Endothelial cell of umbilical vein (primary cell): ENCODE measurements around the gene RAD51B. TPM values are rescaled to one million over a fixed set of nuclear protein-coding genes. Genes with fewer than 3 reads are reported as not detected.

Experiments
- BruUV-seq: library from RNA; stranded (reverse); fragments of 400-500 nt; replicated peaks from 2 replicates; lab custom pipeline; 2021; lab: Mats Ljungman, UMichigan
- CTCF ChIA-PET: fragments of 300-600, 350-600 bp; sonication (Branson Sonifier 250); formaldehyde crosslinking; loops from one replicate; lab custom pipeline; 2021; ENCODE audit warnings: antibody characterized with exemption, inconsistent platforms; lab: Charles Lee
- POLR2A ChIA-PET: fragments of 300-600, 350-600 bp; sonication (Branson Sonifier 250); formaldehyde crosslinking; loops from one replicate; lab custom pipeline; 2021; ENCODE audit warnings: antibody characterized with exemption, inconsistent platforms; lab: Charles Lee
- DNase-seq: peaks from one replicate; pipeline ENCODE4 v3.0.0-alpha.2; 2011; ENCODE audit warnings: low read depth, low spot score
- FAIRE-seq: peaks from 2 replicates; lab custom pipeline; 2011; peaks lifted over from hg19 to GRCh38; lab: Jason Lieb, UNC
- H2AFZ ChIP-seq: 2 replicates; pipeline ENCODE4 v1.6.0; 2012; ENCODE audit warnings: low read depth, low read length, control low read depth, inconsistent platforms
- H3K27ac ChIP-seq: 2 replicates; pipeline ENCODE4 v1.5.1; 2011; ENCODE audit warnings: low read depth, mild to moderate bottlenecking, control low read depth, low read length, moderate library complexity; ENCODE audit not compliant: insufficient read depth
- H3K27me3 ChIP-seq, 2 experiments: 2 replicates each; pipeline versions ENCODE4 v1.6.0 to v1.6.1; 2011; ENCODE audit warnings: low read length in 2 of 2, mixed read lengths in 1 of 2; ENCODE audit not compliant: control insufficient read depth in 2 of 2, insufficient read depth in 2 of 2
- H3K36me3 ChIP-seq, 2 experiments: 2 replicates in 1 of 2; 3 replicates in 1 of 2; pipeline ENCODE4 v1.5.1; 2011; ENCODE audit warnings: low read length in 2 of 2, mild to moderate bottlenecking in 1 of 2, moderate library complexity in 1 of 2; ENCODE audit not compliant: control insufficient read depth in 2 of 2, insufficient read depth in 2 of 2; ENCODE audit errors: extremely low read depth in 1 of 2
- H3K4me1 ChIP-seq: 3 replicates; pipeline ENCODE4 v1.5.1; 2011; ENCODE audit warnings: mild to moderate bottlenecking, low read length; ENCODE audit not compliant: control insufficient read depth, insufficient read depth; ENCODE audit errors: extremely low read depth
- H3K4me2 ChIP-seq: 2 replicates; pipeline ENCODE4 v1.6.1; 2011; ENCODE audit warnings: low read length, control low read depth, mixed read lengths; ENCODE audit not compliant: insufficient read depth
- H3K4me3 ChIP-seq, 3 experiments: fragments of 200-600 bp in 1 of 3; sonication (generic), shearing (Covaris generic) in 1 of 3; replicated peaks in 1 of 3; 2 replicates each; pipeline ENCODE4 v1.5.1; 2011 to 2016; ENCODE audit warnings: control low read depth in 3 of 3, low read length in 3 of 3, mild to moderate bottlenecking in 2 of 3, inconsistent platforms in 1 of 3, low read depth in 1 of 3, moderate library complexity in 1 of 3; ENCODE audit not compliant: insufficient read depth in 1 of 3
- H3K79me2 ChIP-seq: 2 replicates; pipeline ENCODE4 v1.6.0; 2012; ENCODE audit warnings: low read length, inconsistent platforms; ENCODE audit not compliant: control insufficient read depth, insufficient read depth
- H3K9ac ChIP-seq: replicated peaks from 2 replicates; pipeline ENCODE3; 2011; ENCODE audit warnings: low read length, control low read depth; ENCODE audit not compliant: insufficient read depth; ENCODE audit errors: extremely low read depth
- H3K9me1 ChIP-seq: replicated peaks from 3 replicates; pipeline ENCODE4 v1.6.0; 2011; ENCODE audit warnings: mild to moderate bottlenecking, low read length; ENCODE audit not compliant: control insufficient read depth, insufficient read depth; ENCODE audit errors: extremely low read depth
- H3K9me3 ChIP-seq: replicated peaks from 2 replicates; pipeline ENCODE4 v1.5.1; 2012; ENCODE audit warnings: low read length, inconsistent platforms; ENCODE audit not compliant: control insufficient read depth, insufficient read depth
- H4K20me1 ChIP-seq: replicated peaks from 2 replicates; pipeline ENCODE3; 2011; ENCODE audit warnings: mild to moderate bottlenecking, low read length; ENCODE audit not compliant: control insufficient read depth, insufficient read depth; ENCODE audit errors: extremely low read depth
- EZH2 ChIP-seq: IDR thresholded peaks from 2 replicates; pipeline ENCODE4 v1.6.1; 2012; ENCODE audit warnings: borderline replicate concordance, low read depth, mild to moderate bottlenecking, moderate library complexity, low read length, inconsistent platforms; ENCODE audit not compliant: severe bottlenecking
- JUN ChIP-seq: IDR thresholded peaks from 2 replicates; pipeline ENCODE4 v1.6.1; 2011; ENCODE audit warnings: borderline replicate concordance, low read depth; ENCODE audit not compliant: insufficient read length, insufficient read depth
- MYC ChIP-seq: IDR thresholded peaks from one replicate; pipeline ENCODE4 v1.6.1; 2011; ENCODE audit warnings: mild to moderate bottlenecking, low read depth, low read length
- POLR2A ChIP-seq: IDR thresholded peaks from 2 replicates; pipeline ENCODE4 v1.6.1; 2012; ENCODE audit warnings: low read depth, mild to moderate bottlenecking, control low read depth, low read length
- POLR2AphosphoS5 ChIP-seq: IDR thresholded peaks from 2 replicates; pipeline ENCODE4 v1.6.1; 2012; ENCODE audit warnings: low read depth, mild to moderate bottlenecking, control low read depth, low read length, moderate library complexity; ENCODE audit not compliant: insufficient read depth
- dilution Hi-C: fragments of 300-500 bp; cut with MboI; formaldehyde crosslinking; loops from one replicate; pipeline ENCODE4 v1.15.0; 2019; ENCODE audit warnings: low sequenced_read_pairs; ENCODE audit not compliant: extremely low pct_ligation_motif_present
- intact Hi-C: fragments of 100-400 bp; cut with micrococcal nuclease; formaldehyde crosslinking; loops from one replicate; pipeline ENCODE4 v1.10.0; 2022
- polyA plus RNA-seq, 4 experiments: library from polyadenylated mRNA; depleted of rRNA in 3 of 4; stranded (reverse) in 3 of 4; unstranded in 1 of 4; fragments of >200 nt; gene quantifications; 2 replicates each; pipeline versions ENCODE4 v1.2.1 to v1.2.3, GENCODE V29; 2011 to 2012; ENCODE audit warnings: missing spikeins in 1 of 4
- total RNA-seq: library from RNA; stranded (reverse); gene quantifications from 2 replicates; pipeline ENCODE4 v1.2.3, GENCODE V29; 2021
- TF ChIP-seq, protein P1 (sequence below), 2 donors: IDR thresholded peaks; 1 replicate in 1 of 2; 2 replicates in 1 of 2; pipeline ENCODE4 v1.5.1; 2011; ENCODE audit warnings: low read length in 2 of 2, mild to moderate bottlenecking in 2 of 2, moderate library complexity in 2 of 2, control low read depth in 1 of 2, inconsistent platforms in 1 of 2, low read depth in 1 of 2; ENCODE audit not compliant: insufficient read depth in 1 of 2; ENCODE audit errors: extremely low read depth in 1 of 2

Gene RAD51B
- total and polyA plus RNA-seq, 2 donors (not counting 3 experiments of a cell fraction or from before 2014, with no cell fraction given), result 3.9 to 19.0 TPM

DNA sequence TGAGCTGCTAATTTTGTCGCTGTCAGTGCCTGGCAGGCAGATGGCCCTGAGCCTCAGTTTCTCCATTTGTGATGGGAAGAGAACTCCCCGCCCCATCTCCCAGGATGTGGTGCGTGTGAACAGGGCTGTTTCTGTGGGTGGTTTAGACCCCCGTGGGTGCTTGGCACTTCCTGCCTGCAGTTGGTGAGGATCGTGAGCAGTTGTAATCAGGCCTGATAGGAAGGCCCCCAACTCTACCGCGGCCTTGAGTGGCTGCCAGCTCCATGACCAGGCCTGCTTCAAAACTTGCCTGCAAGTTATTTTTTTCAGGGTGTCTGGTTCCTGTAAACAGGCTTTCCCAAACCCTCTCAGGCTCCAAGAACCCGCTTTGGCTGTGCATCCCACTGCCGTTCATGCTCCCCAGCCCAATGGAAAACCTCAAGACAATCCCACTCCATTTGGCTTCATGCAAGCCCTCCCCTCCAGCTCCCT lies 834.9 kb downstream of the RAD51B start:
- no peaks in the 10 kb centered on the region for H3K9me1 ChIP-seq
- no peak for TF ChIP-seq EZH2
- TF ChIP-seq, protein P1, sequence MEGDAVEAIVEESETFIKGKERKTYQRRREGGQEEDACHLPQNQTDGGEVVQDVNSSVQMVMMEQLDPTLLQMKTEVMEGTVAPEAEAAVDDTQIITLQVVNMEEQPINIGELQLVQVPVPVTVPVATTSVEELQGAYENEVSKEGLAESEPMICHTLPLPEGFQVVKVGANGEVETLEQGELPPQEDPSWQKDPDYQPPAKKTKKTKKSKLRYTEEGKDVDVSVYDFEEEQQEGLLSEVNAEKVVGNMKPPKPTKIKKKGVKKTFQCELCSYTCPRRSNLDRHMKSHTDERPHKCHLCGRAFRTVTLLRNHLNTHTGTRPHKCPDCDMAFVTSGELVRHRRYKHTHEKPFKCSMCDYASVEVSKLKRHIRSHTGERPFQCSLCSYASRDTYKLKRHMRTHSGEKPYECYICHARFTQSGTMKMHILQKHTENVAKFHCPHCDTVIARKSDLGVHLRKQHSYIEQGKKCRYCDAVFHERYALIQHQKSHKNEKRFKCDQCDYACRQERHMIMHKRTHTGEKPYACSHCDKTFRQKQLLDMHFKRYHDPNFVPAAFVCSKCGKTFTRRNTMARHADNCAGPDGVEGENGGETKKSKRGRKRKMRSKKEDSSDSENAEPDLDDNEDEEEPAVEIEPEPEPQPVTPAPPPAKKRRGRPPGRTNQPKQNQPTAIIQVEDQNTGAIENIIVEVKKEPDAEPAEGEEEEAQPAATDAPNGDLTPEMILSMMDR (IDR thresholded peaks at IDR 0.05; ENCODE audit: extremely low read depth in 1 of 2, insufficient read depth in 1 of 2, low read depth in 1 of 2, low read length in 2 of 2), result no peak
- TF ChIP-seq POLR2A, result no peak
- TF ChIP-seq JUN, result no peak
- no peak for TF ChIP-seq POLR2AphosphoS5
- TF ChIP-seq MYC, result no peak
- no TSS peak for BruUV-seq
- FAIRE-seq (no peak), DNase-seq (no peak)
- dilution Hi-C loops, result no loop called here
- H3K9ac ChIP-seq, result no peak overlapping the region
- no peaks in the 10 kb centered on the region for H3K9me3 ChIP-seq
- no peaks in the 10 kb centered on the region for H4K20me1 ChIP-seq
- H3K36me3 ChIP-seq, result no peaks in the 10 kb centered on the region
- no peak overlapping the region for H2AFZ ChIP-seq
- H3K4me2 ChIP-seq, result no peak overlapping the region
- H3K79me2 ChIP-seq, result no peaks in the 10 kb centered on the region
- H3K27me3 ChIP-seq, result no peaks in the 10 kb centered on the region
- ChIA-PET CTCF (no interaction called here), POLR2A (no interaction called here)
- H3K4me3 ChIP-seq, result no peak overlapping the region
- H3K4me1 ChIP-seq, result no peaks in the 10 kb centered on the region
- no peak overlapping the region for H3K27ac ChIP-seq
- intact Hi-C loops, result no loop called here
